ENCODE data around the gene C2orf15.
"Not testable (repeated sequence)": the region's sequence is repeated elsewhere in the genome, so short reads cannot be mapped to it uniquely, and the experiment has no call there.

C2orf15 gene, protein sequence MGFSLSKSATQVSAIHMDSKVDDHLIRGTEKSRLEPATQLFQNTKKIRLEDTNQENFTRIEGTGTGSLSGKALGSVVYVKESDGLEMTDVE

GRCh38 chr2:99141110-99142108 lies at the start of gene C2orf15:
C2orf15 (plus strand) TSS chr2:99141707; CDS start chr2:99150559, 8,852 bp downstream.
- DNase-seq = peak; percentile 97

DNA sequence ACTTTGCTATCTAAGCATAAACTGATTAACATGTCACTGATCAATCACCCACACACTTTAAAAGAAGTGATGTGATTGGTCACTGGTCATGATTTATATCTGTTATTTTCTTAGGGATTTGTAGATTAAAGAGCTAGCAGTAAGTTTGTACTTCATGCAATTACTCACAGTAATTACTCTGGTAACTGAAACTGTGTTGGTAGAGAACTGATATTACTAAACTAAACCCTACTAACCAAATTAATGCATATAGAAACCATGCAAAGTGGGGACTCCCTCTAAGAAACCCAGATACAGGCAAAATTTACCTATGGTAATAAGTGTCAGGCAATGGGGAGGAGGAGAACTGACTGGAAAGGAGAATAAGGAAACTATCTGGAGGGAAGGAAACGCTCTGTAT lies 44.8 kb upstream of the C2orf15 start:
- no peak for DNase-seq

GRCh38 chr2:99101697-99102096 lies 39.8 kb upstream of the C2orf15 start:
- no peak for DNase-seq

DNA sequence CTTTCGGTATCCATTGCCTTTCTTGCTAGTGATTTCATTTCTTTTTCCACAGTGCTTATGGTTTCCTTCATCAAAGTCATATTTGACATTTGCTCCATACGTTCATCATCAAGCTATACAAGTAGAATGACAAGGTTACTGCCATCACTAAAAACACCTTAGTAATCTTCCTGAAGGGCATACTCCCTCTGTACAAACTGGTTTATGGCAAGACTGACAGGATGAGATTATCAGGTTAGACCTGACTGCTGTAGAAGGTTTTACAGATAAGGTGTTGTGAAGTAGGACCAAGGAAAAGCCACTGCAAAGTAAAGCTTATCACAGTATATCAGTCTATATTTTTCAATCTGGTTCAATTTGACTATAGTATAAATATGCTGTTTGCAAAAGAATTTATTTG lies 37.5 kb upstream of the C2orf15 start:
- no peak for DNase-seq

- no peak for DNase-seq
Measured at GRCh38 chr2:99106913-99107312, 34.6 kb upstream of the C2orf15 start.

DNA sequence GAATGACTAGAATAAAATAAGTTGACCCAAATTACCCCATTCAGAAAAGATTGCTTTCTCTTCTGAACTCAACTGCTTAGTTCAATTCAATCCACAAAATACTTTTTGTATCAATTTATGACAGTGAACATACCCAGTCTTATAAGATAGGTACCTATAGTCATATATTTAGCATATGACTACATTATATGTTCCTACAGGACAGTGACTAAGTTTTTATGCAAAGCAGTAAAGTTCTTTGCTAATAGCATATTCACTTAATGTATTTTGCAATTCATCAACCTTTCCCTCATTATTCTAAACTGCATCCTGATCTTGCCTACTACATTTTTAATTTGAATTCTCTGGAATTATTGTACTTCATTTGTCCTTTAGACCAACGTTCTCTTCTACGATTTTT lies 30.3 kb upstream of the C2orf15 start:
- no peak for DNase-seq

DNA sequence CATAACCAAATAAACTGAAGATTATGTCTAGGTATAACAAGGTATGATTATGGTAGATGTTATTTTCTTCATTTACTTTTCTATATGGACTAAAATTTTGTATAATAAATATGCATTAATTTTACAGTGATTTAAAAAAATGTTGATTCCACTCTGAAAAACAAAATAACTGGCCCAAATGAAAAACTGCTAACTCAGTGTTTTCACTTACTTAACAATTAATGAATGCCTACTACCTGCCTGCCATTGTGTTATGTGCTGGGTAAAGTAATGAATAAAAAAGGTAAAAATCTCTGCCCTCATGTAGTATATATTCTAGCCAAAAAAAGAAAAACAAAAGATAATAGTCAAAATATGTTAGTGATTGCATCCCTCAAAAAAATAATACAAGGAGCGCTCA lies 29.6 kb upstream of the C2orf15 start:
- no peak for DNase-seq

- DNase-seq = no peak
Measured at GRCh38 chr2:99112617-99113016, 28.9 kb upstream of the C2orf15 start.

- no peak for DNase-seq
Measured at GRCh38 chr2:99127981-99128380, 13.5 kb upstream of the C2orf15 start.

- not testable (repeated sequence) for DNase-seq
Measured at GRCh38 chr2:99135044-99135556, 6.4 kb upstream of the C2orf15 start.

- no peak for DNase-seq
Measured at GRCh38 chr2:99139003-99139402, 2.5 kb upstream of the C2orf15 start.

- no peak for DNase-seq
Measured at GRCh38 chr2:99140056-99140859, 1.2 kb upstream of the C2orf15 start.

DNA sequence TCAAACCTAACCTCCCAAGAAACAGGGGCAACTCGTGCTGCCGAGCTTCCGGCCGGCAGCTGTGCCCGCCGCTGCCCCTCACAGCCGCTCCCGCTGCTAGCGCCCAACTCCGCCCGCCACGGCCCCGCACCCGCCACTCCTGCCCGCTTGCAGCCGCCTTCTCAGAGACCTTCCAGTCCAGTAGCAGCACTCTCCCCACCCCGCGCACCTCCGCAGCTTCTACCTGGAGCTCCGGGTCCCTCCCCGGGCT lies 722 bp upstream of the C2orf15 start:
- DNase-seq = no peak

DNA sequence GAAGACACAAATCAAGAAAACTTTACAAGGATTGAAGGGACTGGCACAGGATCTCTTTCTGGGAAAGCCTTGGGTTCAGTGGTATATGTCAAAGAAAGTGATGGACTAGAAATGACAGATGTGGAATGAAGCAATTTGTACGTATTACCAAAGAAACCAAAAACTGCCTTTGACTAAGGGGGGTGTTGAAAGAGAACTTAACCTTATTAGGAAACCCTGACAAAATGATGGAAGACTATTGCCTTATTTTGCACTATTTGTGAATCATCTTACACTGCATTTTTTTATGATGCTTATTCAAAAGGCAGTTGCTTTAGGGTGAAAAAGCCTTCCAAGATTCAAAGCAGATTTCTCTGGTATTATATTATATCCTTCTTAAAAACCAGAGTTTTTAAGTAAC lies 9.2 kb downstream of the C2orf15 start:
- DNase-seq = no peak

GRCh38 chr2:99152199-99152895 lies 10.8 kb downstream of the C2orf15 start:
- DNase-seq = no peak

- DNase-seq = no peak
Measured at GRCh38 chr2:99153921-99154604, 12.6 kb downstream of the C2orf15 start.

- DNase-seq = peak; percentile 88 to 93
Measured at GRCh38 chr2:99154643-99155536, 13.4 kb downstream of the C2orf15 start, which contains the start of the genes LIPT1 and TSGA10. LIPT1 (plus strand) TSS chr2:99154967; CDS start chr2:99161958, 6,991 bp downstream. TSGA10 (minus strand) TSS chr2:99154942; CDS start chr2:99109439, 45,503 bp downstream.

GRCh38 chr2:99156891-99157290 lies 15.4 kb downstream of the C2orf15 start:
- DNase-seq = no peak

- no peak for DNase-seq
Measured at GRCh38 chr2:99158599-99158998, 17.1 kb downstream of the C2orf15 start.

GRCh38 chr2:99159594-99159993 lies 18.1 kb downstream of the C2orf15 start:
- DNase-seq = no peak

DNA sequence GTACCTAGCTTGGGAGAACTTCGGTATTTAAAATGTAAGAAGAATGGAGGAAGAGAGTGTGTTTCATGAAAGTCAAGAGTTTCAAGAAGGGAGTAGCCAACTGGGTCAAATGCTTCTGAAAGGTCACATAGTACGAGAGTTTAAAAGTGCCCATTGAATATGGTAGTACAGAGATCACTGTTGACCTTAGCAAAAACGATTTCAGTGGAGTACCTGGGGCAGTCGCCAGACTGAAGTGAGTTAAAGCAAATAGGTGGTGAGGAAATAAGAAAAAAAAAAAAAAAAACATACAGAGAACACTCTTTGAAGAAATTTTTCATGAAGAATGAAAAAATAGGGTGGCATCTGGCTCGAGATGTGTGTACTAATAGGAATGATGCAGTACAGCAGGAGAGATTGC lies 24.7 kb downstream of the C2orf15 start:
- no peak for DNase-seq

All from stimulated activated CD4-positive, alpha-beta T cell treated with anti-CD3 and anti-CD28 coated beads, Interleukin-4, amount 100 ng/mL, for 4 hours (primary cell).